GM21360 (cell line): ENCODE results near the gene TTC34.

Experiments
- ATAC-seq: cut with Tn5 transposase; IDR thresholded peaks from one replicate; pipeline ENCODE4 v1.9.1; 2021; ENCODE audit warnings: mild to moderate bottlenecking, moderate library complexity; ENCODE audit not compliant: unreplicated experiment

The TTC34 gene

DNA sequence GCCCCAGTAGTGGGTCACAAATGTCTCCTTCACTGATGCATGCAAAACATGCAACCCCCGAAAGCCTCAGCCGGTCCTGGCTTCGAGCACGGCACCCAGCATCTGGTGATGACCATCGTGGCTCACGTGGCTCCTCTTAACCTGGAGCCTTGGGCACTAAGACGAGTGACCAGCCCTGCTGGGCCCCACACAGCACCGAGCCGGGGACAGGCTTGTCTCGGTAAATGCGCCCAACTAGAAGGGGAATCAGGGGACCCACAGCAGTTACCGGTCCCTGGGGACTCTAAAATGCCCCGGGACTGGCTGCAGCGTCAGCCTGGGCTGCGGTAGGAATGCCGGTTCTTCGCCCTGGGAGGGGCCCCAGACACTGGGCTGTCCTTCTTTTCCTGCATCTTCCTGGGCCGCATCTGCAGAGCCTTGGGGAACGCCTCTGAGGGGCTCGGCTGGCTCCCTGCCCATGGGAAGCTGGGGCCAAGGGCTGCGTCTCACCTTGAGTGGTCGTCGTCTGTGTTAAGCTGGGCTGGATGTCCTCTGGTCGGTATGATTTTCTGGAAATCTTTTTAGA is 13.1 kb upstream of the TTC34 start:
- no peak for ATAC-seq

DNA sequence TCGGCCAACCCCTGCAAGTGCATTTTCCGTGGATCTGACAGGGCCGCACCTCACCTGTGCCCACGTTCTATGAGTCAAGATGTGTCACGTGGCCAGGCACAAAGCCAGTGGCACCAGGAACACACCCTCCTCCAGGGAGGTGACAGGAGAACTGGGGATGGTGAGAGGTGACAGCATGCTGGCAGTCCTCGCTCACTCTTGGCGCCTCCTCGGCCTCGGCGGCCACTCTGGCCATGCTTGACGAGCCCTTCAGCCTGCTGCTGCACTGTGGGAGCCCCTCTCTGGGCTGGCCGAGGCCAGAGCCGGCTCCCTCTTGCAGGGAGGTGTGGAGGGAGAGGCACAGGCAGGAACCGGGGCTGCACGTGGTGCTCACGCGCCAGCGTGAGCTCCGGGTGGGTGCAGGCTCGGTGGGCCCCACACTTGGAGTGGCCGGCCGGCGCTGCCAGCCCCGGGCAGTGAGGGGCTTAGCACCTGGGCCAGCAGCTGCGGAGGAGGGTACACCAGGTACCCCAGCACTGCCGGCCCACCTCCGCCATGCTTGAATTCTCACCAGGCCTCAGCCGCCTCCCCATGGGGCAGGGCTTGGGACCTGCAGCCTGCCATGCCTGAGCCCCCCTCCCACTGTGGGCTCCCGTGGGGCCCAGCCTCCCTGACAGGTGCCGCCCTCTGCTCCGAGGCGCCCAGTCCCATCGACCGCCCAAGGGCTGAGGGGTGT is 11.6 kb upstream of the TTC34 start:
- no peak for ATAC-seq

DNA sequence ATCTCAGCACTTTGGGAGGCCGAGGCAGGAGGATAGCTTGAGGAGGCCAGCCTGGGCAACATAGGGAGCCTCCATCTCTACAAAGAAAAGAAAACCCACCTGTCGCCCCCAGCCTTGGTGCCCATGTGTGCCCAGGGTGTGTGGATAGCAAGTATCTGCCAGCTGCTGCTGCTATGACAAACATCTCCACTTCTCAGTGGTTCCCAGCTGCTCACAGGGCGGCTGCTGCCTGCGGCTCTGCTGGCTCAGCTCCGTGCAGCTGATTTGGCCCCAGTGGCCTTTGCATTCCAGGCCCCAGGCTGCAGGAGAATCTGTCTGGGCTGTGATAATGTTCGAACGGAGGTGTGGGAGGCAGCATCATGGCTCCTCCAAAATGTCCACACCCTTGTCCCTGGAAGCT is 10.6 kb upstream of the TTC34 start:
- ATAC-seq = no peak

DNA sequence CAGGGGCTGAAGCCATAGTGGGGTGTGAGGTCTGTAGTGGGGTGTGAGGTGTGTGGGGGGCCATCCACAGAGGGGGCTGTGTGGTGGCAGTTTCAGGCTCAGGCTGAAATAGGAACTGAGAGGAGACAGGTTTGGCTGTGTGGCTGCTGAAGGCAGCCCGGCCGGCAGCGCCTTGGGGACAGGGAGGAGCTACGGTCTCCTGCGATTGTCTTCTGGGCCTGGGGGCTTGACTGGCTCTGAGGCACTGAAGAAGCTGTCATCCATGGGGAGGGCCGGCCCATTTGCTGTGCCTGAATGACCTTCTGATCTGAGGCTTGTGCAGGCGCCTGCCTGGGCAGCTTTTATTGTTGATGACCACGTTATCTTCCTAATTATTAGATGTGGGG is 10.0 kb upstream of the TTC34 start:
- ATAC-seq = no peak

DNA sequence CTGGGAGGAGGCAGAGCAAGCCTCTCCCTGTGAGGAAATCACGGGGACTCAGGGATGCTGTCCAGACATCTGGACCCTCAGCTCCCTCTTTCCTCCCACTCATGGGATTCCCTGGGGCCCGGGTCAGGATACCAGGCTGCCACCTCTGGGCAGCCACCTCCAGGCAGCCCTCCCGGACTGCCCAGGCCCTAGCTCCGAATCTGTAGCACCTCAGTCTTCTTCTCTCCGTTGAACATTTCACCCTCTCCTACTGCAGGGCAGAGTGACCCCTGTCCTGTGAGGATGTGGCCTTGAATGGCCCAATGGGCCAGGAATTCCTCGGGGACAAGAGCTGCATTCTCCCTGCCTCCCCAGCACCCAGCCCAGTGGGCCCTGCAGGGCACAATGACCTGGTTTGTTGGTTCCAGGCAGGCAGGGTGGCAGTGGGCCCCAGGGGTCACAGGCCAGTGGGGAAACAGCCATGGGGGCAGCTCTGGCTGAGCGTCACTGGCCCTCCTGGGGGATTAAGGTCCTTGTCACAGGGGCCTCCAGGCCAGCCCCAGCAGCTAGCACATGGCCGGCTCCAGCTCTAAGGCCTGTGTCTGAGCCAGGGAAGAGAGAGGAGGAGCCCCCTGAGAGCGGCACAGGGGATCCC is 9.5 kb upstream of the TTC34 start:
- no peak for ATAC-seq

DNA sequence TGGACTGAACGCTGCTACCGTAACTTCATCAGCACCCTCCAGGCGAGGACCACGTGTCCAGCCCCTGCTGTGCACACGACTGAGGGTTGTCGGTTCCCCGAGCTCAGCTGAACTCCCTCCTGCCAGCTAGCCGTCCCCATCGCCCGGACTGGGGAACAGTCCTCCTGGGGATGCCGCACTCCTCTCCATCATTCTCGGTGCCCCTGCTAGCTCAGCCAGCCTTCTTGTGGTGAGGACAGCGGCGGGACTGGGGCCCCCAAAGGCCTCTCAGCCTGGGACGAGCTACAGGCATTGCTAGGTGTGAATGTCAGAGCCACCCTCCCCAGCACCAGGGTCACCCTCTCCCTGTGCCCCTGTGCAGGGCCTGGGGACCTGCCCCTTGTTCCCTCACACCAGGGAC is 8.8 kb upstream of the TTC34 start:
- no peak for ATAC-seq

DNA sequence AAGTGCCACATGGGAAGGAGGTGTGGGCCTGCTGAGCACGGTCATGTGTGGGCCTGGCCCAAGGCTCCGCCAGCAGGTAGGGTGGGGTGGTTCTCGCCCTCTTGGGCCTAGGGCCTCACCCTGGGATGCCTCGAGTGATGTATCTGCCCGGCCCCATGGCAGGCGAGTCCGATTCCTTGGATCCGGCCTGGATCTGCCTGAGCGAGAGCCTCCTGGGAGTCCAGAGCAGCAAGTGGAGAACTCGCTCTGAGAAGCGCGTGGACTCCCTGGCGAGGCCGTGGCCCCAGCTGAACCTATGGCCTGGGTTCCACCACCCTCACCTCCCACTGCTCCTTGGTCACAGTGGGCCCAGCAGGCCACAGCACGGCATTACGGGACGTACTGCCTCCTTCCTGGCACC is 8.2 kb upstream of the TTC34 start:
- no peak for ATAC-seq

DNA sequence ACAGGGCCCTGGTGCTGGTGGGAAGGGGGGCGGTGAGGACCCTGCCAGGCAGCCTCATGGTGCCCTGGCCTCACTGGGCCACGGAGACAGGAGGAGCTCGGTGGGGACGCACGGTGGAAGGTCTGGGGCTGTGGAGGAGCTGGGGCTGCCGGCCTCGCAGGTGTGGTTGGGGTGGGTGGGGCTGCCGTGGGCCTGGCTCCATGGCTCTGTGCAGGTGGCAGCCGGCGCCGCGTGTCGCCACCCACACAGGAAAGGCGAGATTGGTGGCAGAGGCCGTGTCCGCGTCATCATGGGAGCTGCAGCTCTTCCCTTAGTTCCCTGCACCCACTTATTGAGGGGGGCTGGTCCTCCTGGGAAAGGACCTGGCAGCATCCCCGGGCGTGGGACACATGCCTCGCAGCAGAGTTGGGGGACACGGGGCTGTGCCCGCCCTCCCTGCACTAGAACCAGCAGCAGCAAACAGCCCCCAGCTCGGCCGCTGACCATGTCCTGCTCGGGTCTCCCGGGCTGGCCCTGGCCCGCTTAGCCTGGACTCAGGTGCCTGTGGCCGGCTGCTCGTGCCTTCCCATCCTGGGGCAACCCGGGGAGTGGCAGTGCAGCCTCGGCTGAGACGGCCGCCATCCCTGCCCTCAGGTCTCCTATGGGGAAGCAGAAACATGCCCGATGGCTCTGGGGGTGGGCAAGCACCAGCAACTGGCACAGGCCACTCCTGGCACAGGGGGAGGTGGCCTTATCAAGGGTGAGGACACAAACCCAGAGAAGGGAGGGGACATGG is 7.5 kb upstream of the TTC34 start:
- ATAC-seq = no peak

DNA sequence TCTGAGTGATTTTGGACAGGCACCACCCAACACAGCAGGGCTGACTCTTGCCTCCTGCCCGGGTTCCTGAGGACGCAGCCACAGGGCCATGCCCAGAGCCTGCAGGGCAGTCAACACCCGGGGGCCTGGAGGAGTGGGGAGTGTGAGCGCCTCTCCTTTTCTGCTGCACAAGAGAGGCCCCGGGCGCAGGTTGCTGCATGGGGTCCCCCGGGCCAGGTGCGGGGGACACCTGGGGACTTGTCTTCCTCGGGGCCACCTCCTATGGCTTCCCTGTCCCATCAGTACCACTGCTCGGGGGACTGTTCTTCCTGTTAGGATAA is 6.9 kb upstream of the TTC34 start:
- no peak for ATAC-seq

DNA sequence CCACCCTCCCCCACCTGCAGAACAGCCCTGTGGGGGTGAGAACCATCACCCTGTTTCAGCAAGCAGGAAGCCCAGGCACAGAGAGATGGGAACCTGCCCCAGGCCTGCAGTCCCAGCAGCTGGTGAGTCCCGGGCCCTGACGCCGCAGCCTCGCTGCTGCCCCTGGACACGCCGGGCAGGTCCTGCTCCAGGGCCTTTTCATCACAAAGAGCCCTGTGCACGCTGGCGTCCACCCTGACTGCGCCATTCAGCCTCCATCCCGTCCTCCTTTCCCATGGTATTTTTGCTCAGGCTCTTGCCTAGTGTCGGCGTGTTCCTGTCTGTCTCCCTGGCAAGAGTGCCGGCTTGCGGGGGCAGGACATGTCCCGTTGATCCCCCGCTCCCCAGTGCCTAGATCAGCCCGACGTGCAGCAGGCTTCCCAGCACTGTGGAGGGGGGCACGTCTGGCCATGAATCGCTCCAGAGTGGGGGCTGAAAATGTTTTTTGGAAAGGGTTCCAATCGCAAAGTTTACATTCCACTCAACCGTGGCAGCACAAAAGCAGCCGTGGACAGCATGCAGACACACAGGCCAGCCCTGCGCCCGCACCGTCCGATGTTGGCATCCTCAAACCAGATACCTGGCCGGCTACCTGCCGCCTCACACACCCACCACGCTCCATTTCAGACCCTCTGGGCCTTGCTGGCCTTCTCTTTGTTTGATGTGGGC is 6.3 kb upstream of the TTC34 start:
- no peak for ATAC-seq

DNA sequence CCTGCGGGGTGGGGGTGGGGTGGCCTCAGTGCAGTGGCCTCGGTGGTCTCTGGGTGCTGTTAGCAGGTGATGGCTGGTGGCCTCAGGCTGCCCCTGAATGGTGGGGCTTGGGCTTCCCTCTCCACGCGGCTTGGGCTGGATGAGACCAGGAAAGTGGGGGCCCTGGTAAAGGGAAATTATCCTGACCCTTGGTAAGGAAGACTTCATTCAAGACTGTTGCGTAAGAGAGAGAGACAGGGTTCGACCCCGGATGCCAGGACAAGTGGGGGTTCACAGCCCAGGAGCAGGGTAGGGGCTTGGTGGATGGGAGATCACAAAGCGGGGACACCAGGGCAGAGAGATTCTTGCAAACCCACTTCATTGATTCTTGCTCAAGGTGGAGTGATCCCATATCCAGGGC is 5.5 kb upstream of the TTC34 start:
- ATAC-seq = no peak

DNA sequence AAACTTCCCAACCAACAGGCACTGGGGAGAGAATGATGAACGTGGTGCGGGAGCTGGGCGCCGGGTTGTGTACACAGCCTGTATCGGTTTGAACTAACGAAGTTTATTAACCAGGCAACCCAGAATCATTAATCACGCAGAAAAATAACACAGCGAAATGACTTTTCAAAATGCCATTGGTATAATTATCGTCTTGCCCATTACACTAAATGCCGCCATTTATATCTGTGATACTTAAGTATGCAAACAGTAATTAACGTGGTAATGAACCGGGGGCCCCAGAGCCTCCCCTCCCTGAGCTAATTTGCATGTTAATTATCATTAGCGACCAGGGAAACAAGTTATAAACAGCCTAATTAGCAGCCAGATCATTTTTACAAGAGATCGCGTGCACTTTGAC is 5.1 kb upstream of the TTC34 start:
- ATAC-seq = no peak

DNA sequence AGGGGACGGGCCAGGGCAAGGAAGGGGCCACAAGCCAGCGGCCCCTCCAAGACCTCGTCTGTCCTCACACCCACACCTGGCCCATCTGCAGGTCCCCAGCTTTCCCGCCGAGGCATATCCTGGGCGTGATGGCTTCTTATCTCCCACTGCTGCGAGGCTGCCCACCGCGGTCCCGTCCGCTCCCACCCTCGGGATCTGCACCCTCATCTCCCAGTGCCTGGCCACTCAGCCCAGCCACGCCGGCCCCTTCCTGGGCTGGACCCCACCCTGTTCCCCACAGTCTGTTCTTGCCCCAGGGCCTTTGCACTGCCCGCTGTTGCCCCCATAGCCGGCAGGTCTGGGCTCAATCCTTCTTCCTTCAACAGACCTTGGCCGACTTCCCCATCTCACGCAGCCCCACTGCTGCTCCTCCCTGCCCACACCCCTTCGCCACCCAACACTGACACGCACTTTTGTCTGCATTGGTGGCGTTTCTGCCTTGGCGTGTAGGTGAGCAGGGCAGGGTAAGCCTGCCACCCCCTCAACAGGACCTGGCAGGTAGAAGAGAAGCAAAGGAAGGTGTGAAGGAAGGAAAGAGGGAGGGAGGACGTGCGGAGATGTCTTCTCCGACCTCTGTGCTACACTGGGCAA is 4.4 kb upstream of the TTC34 start:
- ATAC-seq = no peak

DNA sequence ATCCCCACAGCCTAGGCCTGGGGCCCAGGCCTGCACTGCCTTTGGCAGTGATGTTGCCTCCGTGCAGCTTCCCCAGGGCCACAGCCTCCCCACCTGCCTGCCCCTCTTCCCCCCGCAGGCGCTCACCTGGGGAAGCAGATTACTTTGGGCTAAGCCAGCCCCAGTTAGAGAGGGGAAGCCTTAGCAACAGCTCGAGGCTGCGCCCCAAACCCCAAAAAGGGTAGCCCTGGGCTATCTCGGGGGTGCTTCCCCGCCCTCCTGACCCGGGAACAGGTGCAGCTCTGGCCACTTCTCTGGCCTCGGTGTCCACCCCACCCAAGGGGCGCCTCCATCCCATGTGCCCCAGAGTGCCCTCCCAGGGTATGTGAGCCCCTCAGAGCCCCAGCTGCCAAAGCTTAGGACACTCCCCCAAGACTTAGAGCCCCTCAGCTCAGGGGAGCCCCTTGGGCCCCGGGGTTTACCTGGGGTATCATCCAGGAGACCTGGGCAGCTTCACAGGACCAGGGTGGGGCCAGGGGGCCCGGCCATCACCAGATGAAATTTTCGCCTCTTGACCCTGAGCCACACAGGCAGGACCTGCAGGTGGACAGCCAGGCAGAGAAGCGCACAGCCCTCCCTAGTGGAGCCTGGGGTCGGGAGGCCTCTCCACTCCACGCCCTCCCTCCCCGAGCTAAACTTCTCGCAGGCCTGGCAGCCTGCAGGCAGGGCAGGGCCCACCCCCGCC is 3.3 kb upstream of the TTC34 start:
- ATAC-seq = no peak

DNA sequence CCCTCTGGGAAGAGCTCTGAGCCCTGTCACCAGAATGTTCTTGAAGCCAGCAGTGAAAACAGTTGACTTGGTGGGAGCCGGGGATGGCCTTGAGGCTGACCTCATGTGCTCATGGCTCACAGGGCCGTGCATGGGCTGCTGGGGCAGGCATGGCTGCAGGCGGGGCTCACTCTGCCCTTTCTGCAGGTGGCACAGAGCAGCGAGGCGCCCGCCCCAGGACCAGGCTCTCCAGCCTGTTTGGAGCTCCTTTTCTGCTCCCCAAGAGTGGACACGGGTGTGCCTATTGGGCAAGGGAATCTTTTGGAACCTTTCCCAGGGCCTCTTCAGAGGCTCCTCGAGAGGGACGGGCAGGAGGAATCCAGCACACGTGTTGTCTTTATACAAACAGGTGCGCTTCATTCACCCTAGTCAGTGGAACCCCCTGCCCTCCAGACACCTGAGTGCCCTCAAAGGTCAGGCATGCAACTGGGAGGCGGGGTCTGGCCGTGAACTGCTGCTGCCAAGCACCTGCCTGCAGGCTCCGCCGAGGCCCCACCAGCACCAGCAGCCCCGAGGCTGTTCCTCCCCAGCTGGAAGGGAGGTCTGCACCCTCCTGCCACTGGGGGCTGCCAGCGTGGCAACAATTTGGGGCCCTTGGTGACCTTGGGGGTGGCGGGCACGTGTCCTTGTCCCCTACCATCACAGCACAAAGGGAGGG is 2.6 kb upstream of the TTC34 start:
- no peak for ATAC-seq

DNA sequence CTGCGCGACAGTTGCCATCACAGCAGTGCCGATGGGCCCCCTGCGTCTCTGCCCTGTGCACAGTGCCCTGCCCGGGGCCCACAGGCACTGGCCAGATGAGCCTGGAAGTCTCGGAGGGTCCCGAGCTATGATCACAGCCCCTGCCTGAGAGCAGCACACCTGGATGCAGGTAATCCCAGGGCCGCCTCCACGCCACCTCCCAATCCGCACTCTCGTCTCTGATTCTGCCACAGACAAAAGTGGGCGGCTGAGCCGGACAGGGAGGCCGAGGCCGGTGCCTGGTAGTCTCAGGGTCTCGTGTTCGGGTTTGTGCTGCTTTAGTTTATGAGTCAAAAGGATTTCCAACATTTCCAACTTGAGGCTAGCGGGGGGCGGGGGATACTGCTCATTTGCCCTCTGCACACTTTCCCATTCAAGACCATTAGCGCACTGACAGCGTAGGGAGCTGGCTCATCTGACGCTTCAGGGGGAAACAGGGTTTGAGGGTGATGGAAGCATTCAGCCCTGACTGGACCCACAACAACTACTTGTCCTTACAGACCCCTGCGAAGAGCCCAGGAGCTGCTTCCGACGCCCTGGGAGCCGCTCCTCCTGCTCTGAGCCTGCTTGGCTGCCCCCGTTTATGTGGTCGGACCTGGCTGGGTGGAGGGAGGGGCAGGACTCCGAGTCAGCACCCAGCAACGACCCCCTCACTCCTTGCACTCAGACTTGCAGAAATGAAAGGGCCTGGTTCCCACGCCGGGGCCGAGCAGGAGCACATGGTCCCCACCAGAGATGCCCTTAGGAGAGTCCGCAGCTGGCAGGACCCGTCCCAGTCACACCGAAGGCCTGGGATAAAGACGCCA is 1.8 kb upstream of the TTC34 start:
- ATAC-seq = no peak

DNA sequence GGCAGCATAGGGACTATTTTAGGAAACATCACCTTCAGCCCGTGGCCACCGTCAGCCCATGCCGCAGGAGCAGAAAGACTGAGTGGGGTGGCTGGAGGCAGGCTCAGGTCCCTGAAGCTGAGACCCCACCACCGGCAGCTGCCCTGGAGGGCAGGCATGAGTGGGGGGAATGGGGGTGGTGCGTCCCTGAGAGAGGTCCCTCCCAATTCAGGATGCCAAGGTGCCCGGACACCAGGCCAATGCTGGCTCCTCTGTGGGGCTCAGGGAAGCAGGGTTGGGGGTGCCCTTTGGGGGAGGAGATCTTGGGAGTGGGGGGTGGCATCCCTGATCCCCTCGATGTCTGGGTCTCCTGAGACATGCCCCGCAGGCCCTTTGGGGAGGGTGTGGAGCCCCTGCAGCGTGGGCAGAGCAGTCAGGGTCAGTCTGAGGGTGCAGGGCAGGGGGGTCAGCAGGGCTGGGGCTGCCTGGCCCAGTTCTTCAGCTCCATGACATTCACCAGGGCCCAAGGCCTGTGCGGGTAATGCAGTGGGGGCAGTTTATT is 998 bp upstream of the TTC34 start:
- ATAC-seq = no peak

DNA sequence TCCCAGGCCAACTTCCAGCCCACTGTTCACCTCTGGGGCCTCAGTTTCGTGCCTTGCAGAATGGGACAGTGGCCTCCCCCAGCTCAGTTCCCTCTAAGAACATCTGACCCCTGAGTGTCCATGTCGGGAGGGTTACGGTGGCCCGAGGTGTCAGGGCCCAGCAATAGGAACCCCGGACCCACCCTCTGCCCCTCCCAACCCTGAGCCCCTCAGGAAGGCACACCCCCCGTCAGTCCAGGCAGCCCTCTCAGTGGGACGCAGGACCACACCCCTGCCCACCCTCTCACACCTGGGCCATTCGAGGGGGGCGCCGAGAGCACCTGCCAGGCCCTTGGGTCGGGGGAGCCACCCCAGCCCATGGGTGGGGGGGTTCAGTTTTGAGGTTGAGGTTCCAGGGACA is 447 bp downstream of the TTC34 start:
- no peak for ATAC-seq

DNA sequence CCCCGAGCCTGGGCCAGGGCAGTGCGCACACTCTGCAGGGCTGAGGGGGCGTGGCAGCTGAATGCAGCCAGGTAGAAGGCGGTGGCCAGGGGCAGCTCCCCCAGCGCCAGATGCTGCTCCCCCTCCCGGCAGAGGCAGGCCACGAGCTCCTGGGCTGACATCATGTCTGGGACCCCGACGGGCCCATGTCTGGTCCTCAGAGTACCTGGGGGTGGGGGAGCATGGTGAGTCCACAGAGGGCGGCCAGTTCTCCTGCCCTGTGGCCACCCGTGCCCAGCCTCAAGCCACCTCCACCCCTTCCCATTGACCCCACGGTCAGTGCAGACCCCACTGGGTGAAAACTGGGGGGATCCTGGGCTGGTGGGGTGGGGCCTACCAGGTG is 838 bp downstream of the TTC34 start:
- no peak for ATAC-seq
